KOPT-K1 (cell line): ENCODE measurements around the gene PARP3.

ENCODE experiments used
- H3K27ac ChIP-seq: fragments of 200-600 bp; sonication (generic); 2 replicates; pipeline ENCODE4 v1.5.1; 2016; ENCODE audit warnings: antibody characterized with exemption, mild to moderate bottlenecking, low read depth, low read length; ENCODE audit not compliant: poor library complexity, severe bottlenecking
- H3K36me3 ChIP-seq: fragments of 200-600 bp; sonication (generic); 2 replicates; pipeline ENCODE4 v1.5.1; 2017; ENCODE audit warnings: antibody characterized with exemption, mild to moderate bottlenecking, low read length, moderate library complexity; ENCODE audit not compliant: insufficient read depth
- H3K9me3 ChIP-seq: fragments of 200-600 bp; sonication (generic); 2 replicates; pipeline ENCODE4 v1.5.1; 2017; ENCODE audit warnings: antibody characterized with exemption, low read length, mild to moderate bottlenecking; ENCODE audit not compliant: insufficient read depth, poor library complexity, severe bottlenecking

Gene PARP3

DNA sequence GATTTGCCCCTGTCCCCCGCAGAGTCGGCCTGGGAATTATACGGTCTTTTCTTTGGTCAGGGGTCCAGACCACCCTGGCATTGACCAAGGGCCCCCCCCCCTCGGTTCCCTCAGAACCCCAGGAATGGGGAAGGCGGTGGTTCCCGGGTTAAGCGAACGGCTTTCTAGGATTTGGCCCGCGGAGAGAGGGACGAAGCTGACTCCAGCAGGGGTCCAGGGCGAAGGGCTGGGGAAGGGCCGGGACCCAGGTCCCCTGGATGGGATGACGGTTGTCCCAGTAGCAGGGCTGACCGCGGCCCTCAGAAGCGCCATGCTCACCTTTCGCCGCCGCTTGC lies 733 bp upstream of the PARP3 start:
- H3K36me3 ChIP-seq, result peaks cover 46% of the 10 kb centered on the region
- peak overlapping the region; percentile 57 for H3K27ac ChIP-seq
- no peaks in the 10 kb centered on the region for H3K9me3 ChIP-seq

DNA sequence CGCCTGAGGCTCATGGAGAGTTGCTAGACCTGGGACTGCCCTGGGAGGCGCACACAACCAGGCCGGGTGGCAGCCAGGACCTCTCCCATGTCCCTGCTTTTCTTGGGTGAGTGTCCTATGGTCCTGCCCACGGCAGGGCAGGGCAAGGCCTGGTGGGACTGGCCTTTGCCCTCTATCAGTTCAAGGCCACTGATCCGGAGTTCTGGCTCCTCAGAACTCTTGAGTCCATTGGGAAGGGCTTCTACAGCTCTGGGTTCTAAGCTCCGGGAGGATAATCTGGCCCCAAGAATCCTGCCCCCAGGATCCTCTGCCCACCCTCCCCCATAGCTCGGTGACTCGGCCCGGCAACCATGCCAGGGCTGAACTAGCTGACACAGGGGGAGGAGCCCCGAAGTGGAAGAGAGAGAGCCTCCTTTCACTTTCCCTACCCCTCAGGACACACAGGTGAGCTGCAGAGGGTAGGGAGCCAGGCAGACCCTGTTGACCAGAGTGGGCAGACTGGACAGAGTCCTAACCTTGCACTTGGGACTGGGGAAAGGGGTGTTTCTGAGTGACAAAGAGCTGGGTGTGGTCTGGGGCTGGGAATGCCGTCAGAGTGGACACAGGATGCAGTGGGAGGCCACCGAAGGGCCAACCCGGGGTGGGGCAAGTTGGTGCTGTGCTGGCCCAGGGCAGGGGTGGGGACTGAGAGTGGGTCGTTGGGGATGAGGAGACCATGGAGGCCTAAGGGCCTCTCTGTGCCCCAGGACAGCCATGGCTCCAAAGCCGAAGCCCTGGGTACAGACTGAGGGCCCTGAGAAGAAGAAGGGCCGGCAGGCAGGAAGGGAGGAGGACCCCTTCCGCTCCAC lies 664 bp downstream of the PARP3 start:
- no peaks in the 10 kb centered on the region for H3K9me3 ChIP-seq
- H3K27ac ChIP-seq, result peak overlapping the region; percentile 86
- H3K36me3 ChIP-seq, result peaks cover 32% of the 10 kb centered on the region

DNA sequence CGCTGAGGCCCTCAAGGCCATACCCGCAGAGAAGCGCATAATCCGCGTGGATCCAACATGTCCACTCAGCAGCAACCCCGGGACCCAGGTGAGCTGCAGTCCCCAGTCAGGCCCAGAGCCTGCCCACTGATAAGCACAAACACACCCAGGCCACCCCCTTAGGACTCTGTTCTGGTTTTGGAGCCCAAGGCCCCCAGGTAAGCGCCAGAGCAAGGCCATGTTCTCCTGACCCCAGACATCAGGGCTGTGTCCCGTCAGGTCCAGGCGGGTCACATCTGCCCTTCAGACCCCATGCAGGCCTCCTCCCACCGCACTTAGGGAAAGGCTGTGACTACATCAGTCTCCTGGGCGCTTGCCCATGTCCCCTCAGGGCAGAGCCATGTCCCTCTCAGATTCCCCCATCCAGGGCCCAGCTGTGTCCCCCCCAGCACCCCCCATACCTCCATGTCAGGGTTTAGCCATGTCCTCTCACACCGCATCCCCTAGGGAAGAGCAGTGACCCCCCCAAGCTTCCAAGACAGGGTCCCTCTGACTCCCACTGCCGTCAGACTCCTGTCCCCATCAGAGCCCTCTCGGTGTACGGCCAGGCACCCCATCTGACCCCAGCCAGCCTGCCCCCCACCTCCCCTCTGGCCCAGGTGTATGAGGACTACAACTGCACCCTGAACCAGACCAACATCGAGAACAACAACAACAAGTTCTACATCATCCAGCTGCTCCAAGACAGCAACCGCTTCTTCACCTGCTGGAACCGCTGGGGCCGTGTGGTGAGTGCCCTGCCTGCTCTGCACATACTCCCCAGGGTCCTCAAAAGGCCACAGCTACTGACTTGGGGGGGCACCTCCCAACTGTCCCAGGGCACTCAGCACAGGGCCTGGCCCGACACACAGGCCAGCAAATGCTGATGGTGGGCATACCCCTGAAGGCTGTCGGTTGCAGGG lies 1.6 kb downstream of the PARP3 start:
- Histone ChIP-seq H3K36me3 (peaks cover 23% of the 10 kb centered on the region; the same call in 1 of the 2 replicates), H3K9me3 (no peaks in the 10 kb centered on the region), H3K27ac (no peak overlapping the region)

DNA sequence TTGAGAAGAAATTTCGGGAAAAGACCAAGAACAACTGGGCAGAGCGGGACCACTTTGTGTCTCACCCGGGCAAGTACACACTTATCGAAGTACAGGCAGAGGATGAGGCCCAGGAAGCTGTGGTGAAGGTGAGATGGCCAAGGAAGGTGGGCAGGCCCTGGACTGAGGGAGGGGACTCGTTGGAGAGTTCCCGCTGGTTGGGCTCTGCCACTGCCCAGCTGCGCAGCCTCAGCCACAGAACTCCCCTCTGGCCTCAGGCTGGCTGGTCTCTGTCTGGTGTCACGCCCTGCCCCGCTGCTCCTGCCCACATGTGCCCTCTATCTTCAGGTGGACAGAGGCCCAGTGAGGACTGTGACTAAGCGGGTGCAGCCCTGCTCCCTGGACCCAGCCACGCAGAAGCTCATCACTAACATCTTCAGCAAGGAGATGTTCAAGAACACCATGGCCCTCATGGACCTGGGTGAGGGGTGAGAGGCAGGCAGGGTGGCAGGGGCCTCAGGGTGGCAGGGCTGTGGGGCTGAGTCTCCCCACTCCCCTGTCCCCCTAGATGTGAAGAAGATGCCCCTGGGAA lies 2.4 kb downstream of the PARP3 start:
- Histone ChIP-seq H3K36me3 (peaks cover 15% of the 10 kb centered on the region; the same call in 1 of the 2 replicates), H3K27ac (no peak overlapping the region), H3K9me3 (no peaks in the 10 kb centered on the region)

DNA sequence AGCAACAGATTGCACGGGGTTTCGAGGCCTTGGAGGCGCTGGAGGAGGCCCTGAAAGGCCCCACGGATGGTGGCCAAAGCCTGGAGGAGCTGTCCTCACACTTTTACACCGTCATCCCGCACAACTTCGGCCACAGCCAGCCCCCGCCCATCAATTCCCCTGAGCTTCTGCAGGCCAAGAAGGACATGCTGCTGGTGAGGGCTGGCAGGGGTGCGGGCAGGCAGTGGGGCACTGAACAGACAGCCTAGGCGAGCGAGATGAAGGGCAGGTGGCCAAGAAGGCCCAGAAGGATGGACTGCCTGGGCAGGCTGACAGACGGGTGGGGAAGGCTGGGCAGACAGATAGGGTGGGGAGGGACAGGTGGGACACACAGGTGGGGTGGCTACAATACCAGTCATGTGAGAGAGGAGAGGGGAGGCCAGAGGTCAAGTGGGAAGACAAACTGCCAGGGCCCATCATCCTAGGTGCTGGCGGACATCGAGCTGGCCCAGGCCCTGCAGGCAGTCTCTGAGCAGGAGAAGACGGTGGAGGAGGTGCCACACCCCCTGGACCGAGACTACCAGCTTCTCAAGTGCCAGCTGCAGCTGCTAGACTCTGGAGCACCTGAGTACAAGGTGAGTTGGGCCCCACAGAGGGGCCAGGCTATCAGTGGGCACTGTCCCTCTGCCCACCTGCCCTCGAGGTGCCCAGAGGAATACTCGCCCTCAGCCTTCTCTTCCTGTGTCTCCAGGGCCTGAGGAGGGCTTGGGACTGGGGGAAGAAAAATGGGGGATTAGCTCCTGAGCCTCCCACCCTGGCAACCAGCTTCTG lies 3.1 kb downstream of the PARP3 start:
- H3K27ac ChIP-seq, result no peak overlapping the region
- no peaks in the 10 kb centered on the region for H3K9me3 ChIP-seq
- peaks cover 8% of the 10 kb centered on the region; the same call in 1 of the 2 replicates for H3K36me3 ChIP-seq

DNA sequence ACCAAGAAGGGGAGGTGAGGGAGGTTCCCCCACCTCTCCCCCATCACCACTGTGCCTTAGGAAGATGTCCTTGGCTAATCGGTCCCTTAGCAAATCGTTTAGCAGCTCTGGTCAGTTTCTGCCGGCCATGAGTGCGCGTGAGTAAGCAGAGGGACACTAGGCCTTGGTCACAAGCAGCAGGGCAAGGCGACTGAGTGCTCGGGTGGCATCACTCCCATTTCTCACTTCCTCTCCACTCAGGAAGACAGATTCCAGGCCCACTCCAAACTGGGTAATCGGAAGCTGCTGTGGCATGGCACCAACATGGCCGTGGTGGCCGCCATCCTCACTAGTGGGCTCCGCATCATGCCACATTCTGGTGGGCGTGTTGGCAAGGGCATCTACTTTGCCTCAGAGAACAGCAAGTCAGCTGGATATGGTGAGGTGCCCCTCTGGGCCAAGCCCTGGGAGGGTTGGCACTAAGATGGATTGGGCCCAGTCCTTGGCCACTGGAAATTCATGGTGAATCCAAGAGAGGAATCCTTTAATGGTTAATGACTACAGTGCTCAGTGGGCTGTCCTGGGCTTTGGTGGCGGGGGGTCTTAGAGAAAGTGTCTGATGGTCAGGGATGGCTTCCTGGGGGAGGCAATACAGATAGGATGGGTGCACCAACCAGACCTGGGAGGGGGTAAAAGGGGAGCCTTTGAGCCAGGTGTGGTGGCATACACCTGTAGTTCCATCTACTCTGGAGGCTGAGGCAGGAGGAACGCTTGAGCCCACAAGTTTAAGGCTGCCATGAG lies 4.0 kb downstream of the PARP3 start:
- H3K9me3 ChIP-seq, result no peaks in the 10 kb centered on the region
- H3K36me3 ChIP-seq, result 0 out of 2 replicates have a peak, but pooled peaks cover 5% of the 10 kb centered on the region
- no peak overlapping the region for H3K27ac ChIP-seq

DNA sequence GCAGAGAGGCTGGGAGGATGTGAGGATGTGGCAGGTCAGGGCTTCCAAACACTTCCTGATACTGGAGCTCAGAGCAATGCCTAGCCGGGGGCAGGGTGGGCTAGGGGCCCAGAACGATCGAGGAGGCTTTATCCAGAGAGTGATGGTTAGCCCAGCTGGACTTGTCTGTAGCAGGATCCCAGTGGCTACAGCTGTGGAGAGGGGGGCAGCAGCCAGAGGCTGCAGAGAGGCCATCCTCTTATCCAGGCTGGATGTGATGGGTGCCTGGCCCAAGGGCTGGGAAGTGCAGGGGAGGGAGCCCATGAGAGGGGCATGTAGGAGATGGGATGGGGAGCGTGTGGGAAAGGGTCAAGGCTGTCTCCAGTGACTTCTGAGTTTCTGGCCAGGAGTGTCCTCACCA lies 4.6 kb downstream of the PARP3 start:
- Histone ChIP-seq H3K36me3 (0 out of 2 replicates have a peak, but pooled peaks cover 5% of the 10 kb centered on the region), H3K9me3 (no peaks in the 10 kb centered on the region), H3K27ac (no peak overlapping the region)

DNA sequence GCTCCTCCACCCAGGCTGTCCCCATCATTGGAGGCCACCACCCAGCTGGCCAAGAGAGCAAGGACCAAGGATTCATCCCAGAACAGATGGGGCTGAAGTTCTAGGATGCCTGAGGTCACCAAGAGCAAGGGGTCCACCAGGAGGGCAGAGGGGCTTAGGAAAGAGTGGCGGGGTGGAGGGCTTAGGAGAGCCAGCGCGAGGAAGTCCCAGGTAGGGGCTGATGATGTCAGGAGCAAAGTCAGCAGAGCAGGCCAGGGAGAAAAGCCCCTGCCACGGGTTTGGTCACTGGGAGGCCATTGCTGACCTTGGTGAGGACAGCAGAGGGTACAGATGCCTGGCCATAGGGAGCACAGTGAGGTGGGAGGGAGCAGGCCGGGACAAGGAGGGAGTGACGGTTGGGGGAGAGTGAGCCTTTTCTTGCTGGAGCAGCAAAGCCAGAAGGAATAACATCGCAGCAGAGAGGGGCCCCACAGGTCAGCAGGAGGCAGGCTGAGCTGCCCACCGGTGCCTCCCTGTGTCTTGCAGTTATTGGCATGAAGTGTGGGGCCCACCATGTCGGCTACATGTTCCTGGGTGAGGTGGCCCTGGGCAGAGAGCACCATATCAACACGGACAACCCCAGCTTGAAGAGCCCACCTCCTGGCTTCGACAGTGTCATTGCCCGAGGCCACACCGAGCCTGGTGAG lies 5.2 kb downstream of the PARP3 start:
- Histone ChIP-seq H3K27ac (no peak overlapping the region), H3K36me3 (0 out of 2 replicates have a peak, but pooled peaks cover 5% of the 10 kb centered on the region), H3K9me3 (no peaks in the 10 kb centered on the region)

DNA sequence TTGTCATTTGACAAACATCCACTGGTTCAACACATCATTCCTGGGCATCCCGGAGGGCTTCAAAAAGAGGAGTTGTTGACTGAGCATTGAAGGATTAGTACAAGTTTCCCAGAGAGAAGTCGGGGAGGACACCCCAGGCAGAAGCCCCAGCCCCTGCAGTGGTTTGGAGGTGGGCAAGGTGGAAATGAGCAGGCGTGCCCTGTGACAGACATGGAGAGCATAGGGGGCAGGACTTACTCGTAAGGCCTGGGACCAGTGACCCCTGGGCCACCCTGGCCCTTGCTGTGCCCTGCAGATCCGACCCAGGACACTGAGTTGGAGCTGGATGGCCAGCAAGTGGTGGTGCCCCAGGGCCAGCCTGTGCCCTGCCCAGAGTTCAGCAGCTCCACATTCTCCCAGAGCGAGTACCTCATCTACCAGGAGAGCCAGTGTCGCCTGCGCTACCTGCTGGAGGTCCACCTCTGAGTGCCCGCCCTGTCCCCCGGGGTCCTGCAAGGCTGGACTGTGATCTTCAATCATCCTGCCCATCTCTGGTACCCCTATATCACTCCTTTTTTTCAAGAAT lies 5.9 kb downstream of the PARP3 start:
- Histone ChIP-seq H3K27ac (no peak overlapping the region), H3K9me3 (no peaks in the 10 kb centered on the region), H3K36me3 (0 out of 2 replicates have a peak, but pooled peaks cover 5% of the 10 kb centered on the region)

DNA sequence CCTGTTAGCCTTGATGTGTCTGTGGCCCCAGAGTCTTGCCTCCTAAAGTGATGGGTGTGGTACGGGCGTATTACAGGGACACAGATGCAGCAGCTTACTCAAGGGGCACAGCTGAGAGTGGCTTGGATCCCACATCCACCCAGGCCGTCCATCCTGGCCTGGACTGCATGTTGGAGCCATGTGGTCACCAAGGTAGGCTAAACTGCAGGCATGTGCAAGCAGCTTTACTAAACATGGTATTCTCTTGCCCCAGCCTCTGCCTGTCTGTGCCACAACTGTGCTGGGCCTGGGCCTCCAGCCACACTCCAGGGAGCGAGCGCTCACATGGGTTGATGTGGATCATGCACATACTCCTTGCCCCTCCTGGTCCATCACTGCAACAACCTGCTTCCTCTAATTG lies 7.0 kb downstream of the PARP3 start:
- Histone ChIP-seq H3K36me3 (0 out of 2 replicates have a peak, but pooled peaks cover 5% of the 10 kb centered on the region), H3K27ac (no peak overlapping the region), H3K9me3 (no peaks in the 10 kb centered on the region)

DNA sequence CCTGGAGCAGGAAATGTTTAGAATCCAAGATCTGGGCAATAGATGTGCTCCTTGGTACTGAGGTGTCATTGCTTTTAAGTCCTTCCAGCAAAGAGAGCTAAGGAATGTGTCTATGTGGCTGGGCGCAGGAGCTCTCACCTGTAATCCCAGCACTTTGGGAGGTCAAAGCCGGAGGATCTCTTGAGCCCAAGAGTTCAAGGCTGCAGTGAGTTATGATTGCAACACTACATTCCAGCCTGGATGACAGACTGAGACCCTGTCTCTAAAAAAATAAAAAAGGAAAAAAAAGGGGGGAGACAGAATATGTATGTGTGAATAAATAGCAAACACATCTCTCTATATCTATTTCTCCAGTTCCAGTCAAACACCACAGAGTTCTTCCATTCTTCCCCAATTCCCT lies 8.7 kb downstream of the PARP3 start:
- 0 out of 2 replicates have a peak, but pooled peaks cover 2% of the 10 kb centered on the region for H3K36me3 ChIP-seq
- H3K27ac ChIP-seq, result no peak overlapping the region
- H3K9me3 ChIP-seq, result no peaks in the 10 kb centered on the region

DNA sequence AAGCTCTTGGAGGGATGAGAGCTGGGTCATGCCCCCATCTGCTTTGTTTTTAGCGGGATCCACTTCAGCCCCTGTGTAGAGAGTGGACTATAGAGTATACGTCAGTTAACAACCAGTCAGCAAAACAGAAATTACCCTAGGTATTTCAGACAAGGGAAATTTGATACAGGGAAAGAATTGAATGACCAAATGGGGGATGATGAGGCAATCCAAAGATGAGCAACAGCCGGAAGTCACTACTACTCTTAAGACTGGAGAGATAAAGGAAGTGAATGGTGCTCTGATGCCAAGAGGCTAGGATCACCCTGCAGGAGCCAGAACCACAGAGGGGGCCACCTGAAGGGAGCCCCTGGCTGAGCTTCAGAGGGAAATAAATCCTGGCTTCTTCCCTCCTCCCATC lies 11.3 kb downstream of the PARP3 start:
- H3K9me3 ChIP-seq, result no peaks in the 10 kb centered on the region
- H3K27ac ChIP-seq, result no peak overlapping the region
- no peaks in the 10 kb centered on the region for H3K36me3 ChIP-seq

DNA sequence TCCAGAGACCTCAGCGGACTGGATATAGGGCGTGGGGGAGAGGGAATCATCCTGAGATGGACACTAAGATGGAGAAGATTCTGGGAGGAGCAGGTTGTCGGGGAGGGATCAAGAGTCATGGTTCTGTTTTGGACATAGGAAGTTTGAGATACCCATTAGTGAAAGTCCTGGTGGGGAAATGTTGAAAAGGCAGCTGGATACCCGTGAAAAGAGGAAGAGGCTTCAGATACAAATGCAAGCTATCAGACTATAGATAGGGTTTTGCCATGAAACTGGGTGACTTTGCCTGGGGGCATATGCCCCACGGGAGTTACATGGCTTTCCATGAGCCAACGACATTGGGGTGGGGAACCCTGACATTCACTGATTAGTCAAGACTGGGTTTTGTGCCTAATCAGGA lies 11.9 kb downstream of the PARP3 start:
- no peaks in the 10 kb centered on the region for H3K9me3 ChIP-seq
- no peak overlapping the region for H3K27ac ChIP-seq
- no peaks in the 10 kb centered on the region for H3K36me3 ChIP-seq
